OCI-LY7 (cell line): ENCODE data around the gene PDSS1. TPM values are rescaled to one million over a fixed set of nuclear protein-coding genes. Genes with fewer than 3 reads are reported as not detected.
"Not testable (repeated sequence)": the region's sequence is repeated elsewhere in the genome, so short reads cannot be mapped to it uniquely, and the experiment has no call there.

Experiments used
- Bru-seq: library from RNA; stranded (reverse); fragments of 400-500 nt; gene quantifications from one replicate; lab custom pipeline; 2021; lab: Mats Ljungman, UMichigan
- BruChase-seq, 2 experiments: library from RNA; stranded (reverse); fragments of 400-500 nt; gene quantifications; one replicate each; lab custom pipeline; 2021; lab: Mats Ljungman, UMichigan
- BruUV-seq: library from RNA; stranded (reverse); fragments of 400-500 nt; replicated peaks from 2 replicates; lab custom pipeline; 2021; lab: Mats Ljungman, UMichigan
- CTCF ChIA-PET: fragments of 300-600 bp; sonication (Branson Sonifier 250); formaldehyde crosslinking; loops from one replicate; lab custom pipeline; 2022; ENCODE audit warnings: antibody characterized with exemption; ENCODE audit not compliant: unreplicated experiment; lab: Charles Lee
- POLR2A ChIA-PET: fragments of 300-600 bp; sonication (Branson Sonifier 250); formaldehyde crosslinking; loops from one replicate; lab custom pipeline; 2022; ENCODE audit warnings: antibody characterized with exemption; lab: Charles Lee
- DNase-seq: peaks from one replicate; pipeline ENCODE4 v3.0.0-alpha.2; 2015; ENCODE audit warnings: low spot score
- H2AFZ ChIP-seq: fragments of 200-600 bp; sonication (generic), shearing (Covaris generic); 2 replicates; pipeline ENCODE4 v1.6.1; 2014; ENCODE audit warnings: mild to moderate bottlenecking, antibody characterized with exemption, low read length, moderate library complexity
- H3K27ac ChIP-seq: fragments of 200-600 bp; sonication (generic); 2 replicates; pipeline ENCODE4 v1.5.1; 2014; ENCODE audit warnings: mixed run types, low read depth, mild to moderate bottlenecking, moderate library complexity, low read length, inconsistent platforms; ENCODE audit not compliant: poor library complexity, severe bottlenecking
- H3K36me3 ChIP-seq: fragments of 200-600 bp; sonication (generic); 2 replicates; pipeline ENCODE4 v1.6.1; 2014; ENCODE audit warnings: mild to moderate bottlenecking, antibody characterized with exemption, low read length, moderate library complexity, mixed read lengths; ENCODE audit not compliant: insufficient read depth
- H3K4me1 ChIP-seq: fragments of 200-600 bp; sonication (generic); 2 replicates; pipeline ENCODE4 v1.5.1; 2014; ENCODE audit warnings: mild to moderate bottlenecking, low read length; ENCODE audit not compliant: insufficient read depth, poor library complexity, severe bottlenecking
- H3K4me2 ChIP-seq: fragments of 200-600 bp; sonication (generic); 2 replicates; pipeline ENCODE4 v1.6.1; 2014; ENCODE audit warnings: mild to moderate bottlenecking, low read length
- H3K4me3 ChIP-seq: fragments of 200-600 bp; sonication (generic); 2 replicates; pipeline ENCODE4 v1.5.1; 2014; ENCODE audit warnings: mild to moderate bottlenecking, low read depth, low read length; ENCODE audit not compliant: poor library complexity, severe bottlenecking
- H3K79me2 ChIP-seq: fragments of 200-600 bp; sonication (generic); 2 replicates; pipeline ENCODE4 v1.6.1; 2016; ENCODE audit warnings: low read depth, mild to moderate bottlenecking, low read length, moderate library complexity, mixed read lengths; ENCODE audit not compliant: insufficient read depth
- H3K9me2 ChIP-seq: fragments of 200-600 bp; sonication (generic); 2 replicates; pipeline ENCODE4 v1.6.1; 2016; ENCODE audit warnings: mild to moderate bottlenecking, low read length, mixed read lengths; ENCODE audit not compliant: insufficient read depth
- H3K9me3 ChIP-seq: fragments of 200-600 bp; sonication (generic); 2 replicates; pipeline ENCODE4 v1.6.1; 2014; ENCODE audit warnings: mild to moderate bottlenecking, mixed run types, low read length, mixed read lengths
- H4K20me1 ChIP-seq: fragments of 200-600 bp; sonication (generic); 2 replicates; pipeline ENCODE4 v1.6.1; 2014; ENCODE audit warnings: mild to moderate bottlenecking, antibody characterized with exemption, low read length, moderate library complexity, mixed read lengths; ENCODE audit not compliant: insufficient read depth
- CTCF ChIP-seq: fragments of 200-600 bp; sonication (generic); conservative IDR thresholded peaks from 2 replicates; pipeline ENCODE4 v1.5.1; 2014; ENCODE audit warnings: mild to moderate bottlenecking, antibody characterized with exemption, low read length, moderate library complexity, mixed read lengths
- EZH2phosphoT487 ChIP-seq: fragments of 200-600 bp; sonication (generic); IDR thresholded peaks from 2 replicates; pipeline ENCODE4 v1.6.1; 2018; ENCODE audit warnings: low read depth, borderline replicate concordance, mild to moderate bottlenecking, mixed run types, antibody characterized with exemption, low read length, moderate library complexity, mixed read lengths
- intact Hi-C: fragments of 100-400 bp; cut with micrococcal nuclease; formaldehyde crosslinking; loops from one replicate; pipeline ENCODE4 v1.10.0; 2022; ENCODE audit not compliant: unreplicated experiment
- long read RNA-seq: library from polyadenylated mRNA; stranded (forward); transcript quantifications from one replicate; pipeline ENCODE4 v2.0.0, GENCODE V29; 2022
- total RNA-seq, 2 experiments: library from RNA; depleted of rRNA in 1 of 2; stranded (reverse); fragments of >200 nt in 1 of 2; shearing (Covaris generic) in 1 of 2; gene quantifications; 2 replicates each; pipeline ENCODE4 v1.2.3, GENCODE V29; 2014 to 2022

PDSS1 gene
- total RNA-seq (2014; rRNA removed; shearing (Covaris generic)) = 16.9 and 23.0 TPM in 2 replicates
- total RNA-seq (2022) = 18.4 and 20.4 TPM in 2 replicates
- Bru-seq, nascent RNA = percentile 84 among the genes with signal in this experiment
- BruChase-seq, experiment 1, labeled RNA remaining after a 6-hour chase = percentile 78 among the genes with signal in this experiment
- percentile 75 among the genes with signal in this experiment for BruChase-seq, experiment 2, labeled RNA remaining after a 2-hour chase
- long read RNA-seq, transcript PDSS1-201 (12 exons, 1,626 nt) = major isoform, 6 of 17 reads
- long read RNA-seq, partial matches to known transcripts = 1 of 17 reads
- long read RNA-seq, other reads (novel, unspliced or antisense) = 10 of 17 reads

- peak; percentile 79 for DNase-seq
- Histone ChIP-seq H3K27ac (peak within 1 kb of the TSS; percentile 79), H2AFZ (peak within 1 kb of the TSS; percentile 94), H4K20me1 (no peaks in the 10 kb centered on the region), H3K4me2 (peak within 1 kb of the TSS; percentile 82), H3K79me2 (peaks cover 43% of the 10 kb centered on the region), H3K9me2 (no peaks in the 10 kb centered on the region), H3K36me3 (peaks cover 29% of the 10 kb centered on the region), H3K4me1 (peaks cover 14% of the 10 kb centered on the region), H3K9me3 (no peaks in the 10 kb centered on the region), H3K4me3 (peak within 1 kb of the TSS; percentile 78)
- no TSS peak for BruUV-seq
- ChIA-PET CTCF (no interaction called here), POLR2A (interaction anchor here (0.6 to 2.3 kb wide), 10 partner anchors 11 to 539 kb away, joined by 3 to 9 read pairs (median 3); no protein-coding TSS in a partner anchor)
- intact Hi-C loops = loop anchor here (1.0 to 10.0 kb wide), 2 partner anchors 362 to 457 kb away; partner anchors contain the start of genes MASTL and YME1L1
- no peak for TF ChIP-seq EZH2phosphoT487
- no peak for TF ChIP-seq CTCF
Observed at GRCh38 chr10:26697163-26697921, at the start of gene PDSS1. Gene PDSS1 (plus strand): TSS chr10:26697701. CDS start chr10:26697712, 11 bp downstream.

GRCh38 chr10:26648245-26648636, 49.3 kb upstream of the PDSS1 start:
- H3K9me2 ChIP-seq, H3K4me1 ChIP-seq, H3K4me3 ChIP-seq, H4K20me1 ChIP-seq, H3K4me2 ChIP-seq, POLR2A ChIA-PET, intact Hi-C loops, BruUV-seq, H3K79me2 ChIP-seq, CTCF ChIA-PET, H3K36me3 ChIP-seq, DNase-seq, H3K27ac ChIP-seq, H3K9me3 ChIP-seq, H2AFZ ChIP-seq: not testable (repeated sequence)

- Histone ChIP-seq H3K79me2 (no peaks in the 10 kb centered on the region), H3K9me2 (no peaks in the 10 kb centered on the region), H4K20me1 (no peaks in the 10 kb centered on the region), H2AFZ (no peak overlapping the region), H3K4me3 (no peak overlapping the region), H3K4me2 (no peak overlapping the region), H3K9me3 (no peaks in the 10 kb centered on the region), H3K36me3 (no peaks in the 10 kb centered on the region), H3K4me1 (no peaks in the 10 kb centered on the region), H3K27ac (no peak overlapping the region)
- BruUV-seq = no TSS peak
- DNase-seq = no peak
- TF ChIP-seq CTCF = no peak
- TF ChIP-seq EZH2phosphoT487 = no peak
- POLR2A ChIA-PET = no interaction called here
- intact Hi-C loops = no loop called here
- CTCF ChIA-PET = no interaction called here
Observed at GRCh38 chr10:26650406-26650805, 47.1 kb upstream of the PDSS1 start.

GRCh38 chr10:26651476-26651875, 46.0 kb upstream of the PDSS1 start:
- H2AFZ ChIP-seq, H3K9me2 ChIP-seq, H3K4me3 ChIP-seq, BruUV-seq, H3K79me2 ChIP-seq, H3K27ac ChIP-seq, intact Hi-C loops, DNase-seq, H3K9me3 ChIP-seq, H3K4me2 ChIP-seq, H4K20me1 ChIP-seq, POLR2A ChIA-PET, H3K36me3 ChIP-seq, H3K4me1 ChIP-seq, CTCF ChIA-PET: not testable (repeated sequence)
